GM12874 (cell line): ENCODE measurements around the gene ADAMTS6.

ENCODE experiments used
- TF ChIP-seq, protein P1 (sequence below): IDR thresholded peaks from 2 replicates; pipeline ENCODE4 v1.5.1; 2011; ENCODE audit warnings: low read depth, mild to moderate bottlenecking, control low read depth, low read length, moderate library complexity; ENCODE audit not compliant: insufficient read depth

ADAMTS6 gene

DNA sequence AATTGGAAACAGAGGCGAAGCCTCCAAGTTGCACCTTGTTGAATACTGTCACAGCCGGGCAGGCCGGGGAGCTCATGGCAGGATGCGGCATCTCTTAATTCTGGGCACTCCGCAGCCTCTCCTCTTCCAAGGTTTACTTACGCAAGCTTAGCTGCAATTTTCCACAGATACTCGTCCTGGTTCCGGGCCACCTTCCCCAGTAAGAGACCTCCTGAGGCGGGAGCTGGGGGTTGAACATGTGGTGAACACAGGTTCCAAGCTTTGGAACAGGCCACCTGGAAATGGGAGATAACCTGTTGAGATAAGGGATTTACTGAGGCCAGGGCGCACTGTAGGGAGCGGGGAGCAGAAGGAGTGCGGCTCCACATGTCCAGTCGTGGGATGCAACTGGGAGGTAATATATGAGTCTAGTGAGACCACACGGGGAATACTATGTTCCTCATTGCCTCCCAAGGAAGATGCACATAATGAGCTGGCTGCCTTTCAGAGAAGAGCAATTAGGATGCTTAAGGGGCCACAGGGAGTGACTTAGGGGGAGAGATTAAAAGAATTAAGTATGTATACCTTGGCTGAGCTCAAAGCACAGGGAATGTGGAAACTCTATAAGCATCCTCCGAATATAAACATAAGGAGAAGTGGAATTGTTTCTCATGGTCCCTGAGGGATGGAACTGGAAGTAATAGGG, 377.8 kb downstream of the ADAMTS6 start:
- TF ChIP-seq, protein P1, sequence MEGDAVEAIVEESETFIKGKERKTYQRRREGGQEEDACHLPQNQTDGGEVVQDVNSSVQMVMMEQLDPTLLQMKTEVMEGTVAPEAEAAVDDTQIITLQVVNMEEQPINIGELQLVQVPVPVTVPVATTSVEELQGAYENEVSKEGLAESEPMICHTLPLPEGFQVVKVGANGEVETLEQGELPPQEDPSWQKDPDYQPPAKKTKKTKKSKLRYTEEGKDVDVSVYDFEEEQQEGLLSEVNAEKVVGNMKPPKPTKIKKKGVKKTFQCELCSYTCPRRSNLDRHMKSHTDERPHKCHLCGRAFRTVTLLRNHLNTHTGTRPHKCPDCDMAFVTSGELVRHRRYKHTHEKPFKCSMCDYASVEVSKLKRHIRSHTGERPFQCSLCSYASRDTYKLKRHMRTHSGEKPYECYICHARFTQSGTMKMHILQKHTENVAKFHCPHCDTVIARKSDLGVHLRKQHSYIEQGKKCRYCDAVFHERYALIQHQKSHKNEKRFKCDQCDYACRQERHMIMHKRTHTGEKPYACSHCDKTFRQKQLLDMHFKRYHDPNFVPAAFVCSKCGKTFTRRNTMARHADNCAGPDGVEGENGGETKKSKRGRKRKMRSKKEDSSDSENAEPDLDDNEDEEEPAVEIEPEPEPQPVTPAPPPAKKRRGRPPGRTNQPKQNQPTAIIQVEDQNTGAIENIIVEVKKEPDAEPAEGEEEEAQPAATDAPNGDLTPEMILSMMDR = no peak

- TF ChIP-seq, protein P1 = peak; percentile 33
Measured at GRCh38 chr5:65102976-65103711, 378.6 kb downstream of the ADAMTS6 start.

GRCh38 chr5:65102371-65102975, 379.2 kb downstream of the ADAMTS6 start:
- TF ChIP-seq, protein P1 = no peak

DNA sequence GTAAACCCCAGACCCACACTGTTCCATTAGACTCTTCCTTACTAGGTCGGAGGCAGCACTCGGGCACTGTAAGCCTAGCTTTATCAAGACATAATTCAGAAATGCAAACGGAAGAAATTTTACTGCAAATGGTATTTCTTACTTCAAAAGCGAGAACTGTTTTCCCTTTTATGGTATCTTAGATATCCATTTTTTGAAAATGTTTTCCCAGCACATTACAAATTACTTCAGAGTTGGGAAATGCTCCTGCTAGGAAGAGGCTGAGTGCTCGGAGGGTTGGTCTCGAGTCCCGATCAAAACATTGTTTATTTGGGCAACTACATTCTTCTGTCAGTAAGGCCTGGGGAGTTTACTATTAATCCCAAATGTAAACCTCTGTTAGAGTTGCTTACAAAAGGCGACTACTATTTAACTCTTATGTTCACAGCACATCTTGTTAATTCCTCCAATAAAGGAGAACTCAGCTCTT, 380.1 kb downstream of the ADAMTS6 start:
- TF ChIP-seq, protein P1 = no peak

GRCh38 chr5:65100911-65101631, 380.6 kb downstream of the ADAMTS6 start:
- TF ChIP-seq, protein P1 = peak; percentile 47; the same call in 1 of the 2 replicates
